Central memory CD8-positive, alpha-beta T cell (primary cell): Measurements from ENCODE around the gene CYLD.

ENCODE experiments used
- ATAC-seq: fragments of 150-1000 bp; cut with Tn5 transposase; replicated peaks from 2 replicates; pipeline ENCODE4 v1.10.0; 2022; ENCODE audit warnings: mild to moderate bottlenecking, moderate FRiP score, moderate number of reproducible peaks; ENCODE audit not compliant: poor library complexity, severe bottlenecking; ENCODE audit errors: extremely low read depth
- DNase-seq, 2 donors: peaks; one replicate each; pipeline ENCODE4 v3.0.0; 2021; ENCODE audit warnings: low spot score in 2 of 2
- H3K27ac Mint-ChIP-seq: one replicate; pipeline ENCODE4 v1.8.0; 2022; ENCODE audit warnings: low read depth, mild to moderate bottlenecking, moderate library complexity, mixed read lengths
- H3K27me3 Mint-ChIP-seq: one replicate; pipeline ENCODE4 v1.8.0; 2022; ENCODE audit warnings: mixed read lengths
- H3K36me3 Mint-ChIP-seq: one replicate; pipeline ENCODE4 v1.8.0; 2022; ENCODE audit warnings: mild to moderate bottlenecking, moderate library complexity, mixed read lengths; ENCODE audit not compliant: insufficient read depth
- H3K4me1 Mint-ChIP-seq: one replicate; pipeline ENCODE4 v1.8.0; 2022; ENCODE audit warnings: mixed read lengths
- H3K4me3 Mint-ChIP-seq: one replicate; pipeline ENCODE4 v1.8.0; 2022; ENCODE audit warnings: mild to moderate bottlenecking, moderate library complexity, mixed read lengths
- H3K9me3 Mint-ChIP-seq: one replicate; pipeline ENCODE4 v1.8.0; 2022; ENCODE audit warnings: mixed read lengths

The CYLD gene

DNA sequence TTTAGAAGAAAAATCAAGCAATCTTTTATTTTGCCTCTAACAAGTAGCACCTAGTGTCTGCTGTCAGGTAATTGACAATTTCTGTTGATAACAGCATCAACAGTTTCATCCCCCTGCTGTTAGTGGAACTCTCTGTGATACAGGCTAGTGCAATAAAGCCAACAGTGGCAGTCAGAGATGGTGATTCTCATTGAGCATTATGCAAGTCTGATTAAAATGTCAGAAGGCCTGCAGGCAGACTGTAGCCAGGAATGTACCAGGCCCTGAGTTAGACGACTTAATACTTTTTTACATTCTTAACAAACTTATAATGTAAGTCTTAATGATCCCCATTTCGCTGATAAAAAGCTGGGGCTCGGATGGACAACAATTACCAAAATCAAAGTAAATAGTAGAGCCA is 14.6 kb downstream of the CYLD start:
- no peaks in the 10 kb centered on the region for H3K27me3 Mint-ChIP-seq
- H3K9me3 Mint-ChIP-seq, result no peaks in the 10 kb centered on the region
- peaks cover 60% of the 10 kb centered on the region for H3K36me3 Mint-ChIP-seq
- no peak overlapping the region for H3K4me3 Mint-ChIP-seq
- DNase-seq (no peak), ATAC-seq (no peak)
- peaks cover 69% of the 10 kb centered on the region for H3K4me1 Mint-ChIP-seq
- no peak overlapping the region for H3K27ac Mint-ChIP-seq

DNA sequence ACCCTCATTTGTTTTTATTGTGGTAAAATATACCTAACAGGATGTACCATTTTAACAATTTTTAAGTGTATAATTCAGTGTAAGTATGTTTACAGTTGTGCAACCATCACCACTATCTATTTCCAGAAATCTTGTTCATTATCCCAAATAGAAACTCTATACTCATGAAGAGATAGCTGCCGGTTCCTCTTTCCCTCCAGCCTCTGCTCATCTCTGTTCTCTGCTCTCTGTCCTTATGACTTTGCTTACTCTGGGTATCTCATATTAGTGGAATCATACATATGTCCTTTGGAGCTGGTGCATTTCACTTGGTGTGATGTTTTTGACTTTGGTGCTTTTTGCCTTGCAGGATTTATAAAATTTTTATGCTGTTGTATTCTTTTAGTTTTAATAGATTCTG is 19.4 kb downstream of the CYLD start:
- peaks cover 83% of the 10 kb centered on the region for H3K4me1 Mint-ChIP-seq
- DNase-seq, result no peak
- peaks cover 5% of the 10 kb centered on the region for H3K9me3 Mint-ChIP-seq
- H3K4me3 Mint-ChIP-seq, result peak overlapping the region; percentile 28
- H3K27me3 Mint-ChIP-seq, result no peaks in the 10 kb centered on the region
- H3K36me3 Mint-ChIP-seq, result peaks cover 60% of the 10 kb centered on the region
- ATAC-seq, result peak; percentile 32
- no peak overlapping the region for H3K27ac Mint-ChIP-seq

DNA sequence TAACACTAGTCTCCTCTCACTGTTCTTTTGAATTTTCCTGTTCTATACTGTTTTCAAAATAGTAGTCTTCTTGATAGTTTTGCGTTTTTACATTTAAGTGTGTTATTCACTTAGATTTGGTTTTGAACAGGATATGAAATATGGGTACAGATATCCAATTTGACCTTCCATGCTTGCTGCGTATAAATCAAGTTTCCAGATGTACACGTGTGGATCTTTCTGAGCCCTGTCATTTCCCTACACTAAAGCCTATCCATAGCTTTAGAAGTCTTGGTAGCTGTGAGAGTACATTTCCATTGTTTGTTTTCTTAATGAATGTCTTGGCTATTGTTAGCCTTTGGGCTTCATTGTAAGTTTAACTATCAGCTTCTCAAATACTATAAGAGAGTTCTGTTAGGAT is 20.4 kb downstream of the CYLD start:
- no peaks in the 10 kb centered on the region for H3K27me3 Mint-ChIP-seq
- peak overlapping the region; percentile 27 for H3K27ac Mint-ChIP-seq
- H3K4me1 Mint-ChIP-seq, result peaks cover 84% of the 10 kb centered on the region
- H3K9me3 Mint-ChIP-seq, result peaks cover 5% of the 10 kb centered on the region
- H3K4me3 Mint-ChIP-seq, result peak overlapping the region; percentile 28
- DNase-seq (no peak), ATAC-seq (no peak)
- peaks cover 59% of the 10 kb centered on the region for H3K36me3 Mint-ChIP-seq

DNA sequence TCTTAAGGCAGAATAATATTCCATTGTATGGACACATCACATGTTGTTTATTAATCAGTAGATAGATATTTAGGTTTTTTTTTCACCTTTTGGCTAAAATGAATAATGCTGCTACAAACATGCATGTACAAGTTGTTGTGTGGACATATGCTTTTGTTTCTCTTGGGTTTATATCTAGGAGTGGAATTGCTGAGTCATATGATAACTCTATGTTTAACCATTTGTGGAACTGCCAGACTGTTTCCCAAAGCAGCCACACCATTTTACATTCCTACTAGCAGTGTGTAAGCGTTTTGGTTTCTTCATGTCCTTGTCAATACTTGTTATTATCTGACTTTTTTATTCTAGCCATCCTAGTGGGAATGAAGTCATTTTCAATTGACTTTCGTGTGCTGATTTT is 21.3 kb downstream of the CYLD start:
- Mint-ChIP-seq H3K27me3 (no peaks in the 10 kb centered on the region), H3K27ac (no peak overlapping the region), H3K4me3 (peak overlapping the region; percentile 41), H3K36me3 (peaks cover 55% of the 10 kb centered on the region), H3K9me3 (peaks cover 5% of the 10 kb centered on the region), H3K4me1 (peaks cover 83% of the 10 kb centered on the region)
- ATAC-seq (no peak), DNase-seq (no peak)

DNA sequence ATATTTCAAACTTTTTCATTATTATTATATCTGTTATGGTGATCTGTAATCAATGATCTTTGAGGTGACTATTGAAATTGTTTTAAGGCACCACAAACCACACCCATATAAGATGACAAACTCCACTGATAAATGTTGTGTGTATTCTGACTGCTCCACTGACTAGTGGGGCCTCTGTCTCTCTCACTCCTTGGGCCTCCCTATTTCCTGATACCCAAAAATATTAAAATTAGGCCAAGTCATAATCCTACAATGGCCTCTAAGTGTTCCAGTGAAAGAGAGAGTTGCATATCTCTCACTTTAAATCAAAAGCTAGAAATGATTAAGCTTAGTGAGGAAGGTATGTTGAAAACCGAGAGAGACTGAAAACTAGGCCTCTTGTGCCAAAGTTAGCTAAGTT is 23.4 kb downstream of the CYLD start:
- Mint-ChIP-seq H3K4me3 (peak overlapping the region; percentile 31), H3K27me3 (no peaks in the 10 kb centered on the region), H3K27ac (peak overlapping the region; percentile 38), H3K9me3 (peaks cover 5% of the 10 kb centered on the region), H3K4me1 (peaks cover 82% of the 10 kb centered on the region), H3K36me3 (peaks cover 58% of the 10 kb centered on the region)
- no peak for DNase-seq
- ATAC-seq, result no peak

DNA sequence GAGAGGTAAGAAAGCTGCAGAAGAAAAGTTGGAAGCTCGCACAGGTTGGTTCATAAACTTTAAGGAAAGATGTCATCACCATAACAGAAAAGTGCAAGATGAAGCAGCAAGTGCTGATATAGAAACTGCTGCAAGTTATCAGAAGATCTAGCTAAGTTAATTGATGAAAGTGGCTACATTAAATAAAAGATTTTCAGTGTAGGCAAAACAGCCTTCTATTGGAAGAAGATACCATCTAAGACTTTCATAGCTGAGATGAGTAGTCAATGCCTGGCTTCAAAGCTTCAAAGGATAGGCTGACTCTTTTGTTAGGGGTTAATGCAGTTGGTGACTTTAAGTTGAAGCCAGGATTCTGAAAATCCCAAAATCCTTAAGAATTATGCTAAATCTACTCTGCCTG is 24.0 kb downstream of the CYLD start:
- DNase-seq (no peak), ATAC-seq (no peak)
- Mint-ChIP-seq H3K4me1 (peaks cover 76% of the 10 kb centered on the region), H3K4me3 (peak overlapping the region; percentile 31), H3K36me3 (peaks cover 58% of the 10 kb centered on the region), H3K27ac (peak overlapping the region; percentile 38), H3K27me3 (no peaks in the 10 kb centered on the region), H3K9me3 (peaks cover 5% of the 10 kb centered on the region)

DNA sequence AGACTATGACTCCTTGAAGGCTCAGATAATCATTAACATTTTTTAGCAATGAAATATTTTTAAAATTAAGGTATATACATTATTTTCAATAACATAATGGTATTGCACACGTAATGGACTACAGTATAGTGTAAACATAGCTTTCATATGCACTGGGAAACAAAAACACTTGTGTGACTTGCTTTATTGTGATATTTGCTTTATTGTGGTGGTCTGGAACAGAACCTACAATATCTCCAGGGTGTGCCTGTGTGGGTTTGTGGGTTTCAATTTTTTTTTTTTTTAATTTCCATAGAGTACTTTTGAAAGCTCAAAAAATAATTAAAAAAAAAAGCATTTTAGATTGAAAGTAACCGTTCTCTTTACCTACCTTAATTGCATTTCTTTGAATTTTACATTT is 25.3 kb downstream of the CYLD start:
- ATAC-seq, result no peak
- H3K4me1 Mint-ChIP-seq, result peaks cover 71% of the 10 kb centered on the region

DNA sequence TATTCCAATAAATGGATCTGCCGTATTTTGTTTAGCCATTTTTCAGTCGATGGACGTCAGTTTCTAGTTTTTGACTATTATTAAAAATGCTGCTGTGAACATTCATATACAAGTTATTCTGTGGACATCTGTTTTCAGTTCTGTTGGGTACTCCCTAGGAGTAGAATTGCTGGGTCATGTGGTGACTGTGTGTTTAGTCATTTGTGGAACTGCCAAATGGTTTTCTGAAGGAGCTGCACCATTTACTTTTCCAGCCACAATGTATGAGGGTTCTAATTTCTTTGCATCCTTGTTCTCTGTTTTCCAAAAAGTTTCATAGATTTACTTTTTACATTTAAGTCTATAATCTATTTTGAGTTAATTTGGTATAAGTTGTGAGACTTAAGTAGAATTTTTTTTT is 29.5 kb downstream of the CYLD start:
- H3K27ac Mint-ChIP-seq, result no peak overlapping the region
- H3K4me3 Mint-ChIP-seq, result no peak overlapping the region
- peaks cover 57% of the 10 kb centered on the region for H3K4me1 Mint-ChIP-seq
- no peaks in the 10 kb centered on the region for H3K9me3 Mint-ChIP-seq
- H3K27me3 Mint-ChIP-seq, result no peaks in the 10 kb centered on the region
- peaks cover 36% of the 10 kb centered on the region for H3K36me3 Mint-ChIP-seq
- ATAC-seq (no peak), DNase-seq (no peak)

More for the DNA sequence above, 25.3 kb downstream of the CYLD start:
- Mint-ChIP-seq H3K4me3 (no peak overlapping the region), H3K27me3 (no peaks in the 10 kb centered on the region), H3K27ac (peak overlapping the region; percentile 53), H3K36me3 (peaks cover 51% of the 10 kb centered on the region), H3K9me3 (peaks cover 5% of the 10 kb centered on the region)
- DNase-seq, result no peak

DNA sequence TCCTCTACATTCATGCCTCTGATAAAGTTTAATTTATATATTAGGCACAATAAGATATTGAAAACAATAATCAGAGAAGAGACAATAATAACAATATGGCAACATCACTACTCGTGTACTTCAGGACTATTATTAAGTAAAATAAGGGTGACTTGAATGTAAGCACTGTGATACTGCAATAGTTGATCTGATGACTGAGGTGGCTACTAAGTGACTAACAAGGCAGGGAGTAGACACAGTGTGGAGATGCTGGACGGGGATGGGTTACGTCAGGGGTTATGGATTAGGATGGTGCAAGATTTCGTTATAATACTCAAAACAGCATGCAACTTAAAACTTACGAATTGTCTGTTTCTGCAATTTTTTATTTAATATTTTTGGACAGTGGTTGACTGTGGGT is 32.5 kb downstream of the CYLD start:
- no peaks in the 10 kb centered on the region for H3K27me3 Mint-ChIP-seq
- no peak overlapping the region for H3K4me3 Mint-ChIP-seq
- peaks cover 51% of the 10 kb centered on the region for H3K4me1 Mint-ChIP-seq
- H3K36me3 Mint-ChIP-seq, result peaks cover 43% of the 10 kb centered on the region
- no peak for DNase-seq
- H3K27ac Mint-ChIP-seq, result no peak overlapping the region
- ATAC-seq, result no peak
- no peaks in the 10 kb centered on the region for H3K9me3 Mint-ChIP-seq

DNA sequence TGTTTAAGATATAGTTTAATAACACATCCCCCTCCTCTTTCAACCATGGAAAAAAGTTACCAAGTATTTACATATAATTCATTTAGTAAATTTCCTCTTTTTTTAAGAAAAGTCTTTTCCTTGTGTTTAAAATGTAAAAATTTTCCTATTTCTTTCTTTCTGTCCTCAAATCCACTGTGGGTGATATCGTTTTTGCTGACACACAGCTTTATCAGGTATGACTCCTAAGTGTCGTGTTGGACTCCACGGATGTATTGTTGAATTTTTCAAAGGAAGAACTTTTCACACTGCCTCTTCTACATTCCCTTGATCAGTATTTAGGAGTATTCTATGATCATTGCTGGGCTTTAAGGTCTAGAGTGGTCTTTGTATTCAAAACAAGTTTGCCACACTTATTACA is 33.1 kb downstream of the CYLD start:
- ATAC-seq, result no peak
- peaks cover 46% of the 10 kb centered on the region for H3K36me3 Mint-ChIP-seq
- peak overlapping the region; percentile 30 for H3K27ac Mint-ChIP-seq
- H3K27me3 Mint-ChIP-seq, result no peaks in the 10 kb centered on the region
- H3K4me3 Mint-ChIP-seq, result no peak overlapping the region
- H3K9me3 Mint-ChIP-seq, result no peaks in the 10 kb centered on the region
- DNase-seq, result no peak
- H3K4me1 Mint-ChIP-seq, result peaks cover 48% of the 10 kb centered on the region

DNA sequence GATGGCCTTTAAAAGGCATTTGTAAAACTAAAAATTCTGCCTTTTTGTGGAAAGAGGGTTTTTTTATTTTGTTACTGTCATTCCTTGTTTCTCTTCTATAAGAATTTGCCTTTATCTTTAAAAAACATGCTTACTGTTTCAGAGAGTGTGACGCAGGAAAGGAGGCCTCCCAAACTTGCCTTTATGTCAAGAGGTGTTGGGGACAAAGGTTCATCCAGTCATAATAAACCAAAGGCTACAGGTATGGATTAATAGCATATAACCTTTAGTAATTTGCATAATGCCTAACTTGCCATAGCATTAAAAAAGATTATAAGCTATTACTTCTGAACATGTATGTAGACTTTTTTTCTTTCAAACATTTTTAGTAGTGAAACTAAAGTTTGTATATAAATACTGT is 34.2 kb downstream of the CYLD start:
- DNase-seq (no peak), ATAC-seq (no peak)
- Mint-ChIP-seq H3K4me3 (no peak overlapping the region), H3K27me3 (no peaks in the 10 kb centered on the region), H3K4me1 (peaks cover 58% of the 10 kb centered on the region), H3K9me3 (no peaks in the 10 kb centered on the region), H3K36me3 (peaks cover 52% of the 10 kb centered on the region), H3K27ac (no peak overlapping the region)

DNA sequence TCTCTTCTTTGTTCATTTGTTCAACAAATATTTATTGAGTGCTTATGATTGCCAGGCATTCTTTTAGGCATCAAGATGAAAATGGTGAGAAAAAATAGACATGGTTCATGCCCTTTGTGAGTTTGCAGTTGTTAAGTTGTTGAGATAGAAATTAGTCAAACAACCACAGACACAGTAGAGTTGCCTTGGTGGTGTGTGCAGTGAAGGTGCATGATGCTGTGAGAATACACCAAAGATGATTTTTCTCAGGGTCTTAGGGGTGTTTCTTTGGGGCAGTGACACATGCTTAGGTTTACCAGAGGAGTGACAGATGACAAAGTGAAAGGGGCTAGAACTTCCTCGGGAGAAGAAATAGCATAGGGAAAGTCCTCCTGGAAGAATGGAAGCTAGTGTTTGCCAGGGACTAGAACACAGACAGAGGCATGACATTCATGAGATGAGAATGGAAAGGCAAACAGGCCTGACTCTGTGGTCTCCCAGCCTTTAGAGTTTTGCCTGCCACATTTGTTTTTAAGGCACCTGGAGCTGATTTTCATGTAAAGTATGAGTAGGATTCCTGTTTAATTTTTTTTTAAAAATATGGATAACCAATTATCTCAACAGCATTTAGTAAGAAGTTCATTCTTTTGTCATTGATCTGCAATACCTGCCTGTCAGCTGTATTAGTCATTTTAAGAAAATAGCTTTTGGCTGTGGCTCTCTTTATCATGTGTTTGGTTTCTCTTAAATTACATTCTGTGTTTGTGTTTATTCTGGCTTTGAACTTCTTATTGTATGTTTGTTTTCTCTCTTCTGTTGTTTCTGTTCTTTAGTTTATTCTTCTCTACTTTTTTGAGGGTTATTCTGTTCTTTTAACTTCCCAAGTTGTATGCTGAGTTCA is 36.6 kb downstream of the CYLD start:
- H3K9me3 Mint-ChIP-seq, result no peaks in the 10 kb centered on the region
- no peak for DNase-seq
- no peaks in the 10 kb centered on the region for H3K27me3 Mint-ChIP-seq
- no peak for ATAC-seq
- H3K4me3 Mint-ChIP-seq, result no peak overlapping the region
- peaks cover 55% of the 10 kb centered on the region for H3K4me1 Mint-ChIP-seq
- peaks cover 66% of the 10 kb centered on the region for H3K36me3 Mint-ChIP-seq
- peak overlapping the region; percentile 52 for H3K27ac Mint-ChIP-seq

DNA sequence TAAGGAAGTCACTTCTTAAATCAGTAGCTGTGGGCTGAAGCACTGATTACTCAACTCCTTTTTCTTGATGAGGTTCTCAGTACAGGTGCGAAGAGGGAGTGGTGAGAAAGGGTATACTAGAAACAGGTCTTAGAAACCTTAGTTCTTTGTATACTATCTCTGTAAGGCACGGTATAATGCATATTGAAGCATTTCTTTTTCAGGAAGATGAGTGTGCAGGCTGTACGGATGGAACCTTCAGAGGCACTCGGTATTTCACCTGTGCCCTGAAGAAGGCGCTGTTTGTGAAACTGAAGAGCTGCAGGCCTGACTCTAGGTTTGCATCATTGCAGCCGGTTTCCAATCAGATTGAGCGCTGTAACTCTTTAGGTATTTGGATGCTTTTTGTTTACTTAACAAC is 39.2 kb downstream of the CYLD start:
- Mint-ChIP-seq H3K27me3 (no peaks in the 10 kb centered on the region), H3K27ac (peak overlapping the region; percentile 74), H3K36me3 (peaks cover 78% of the 10 kb centered on the region), H3K9me3 (no peaks in the 10 kb centered on the region), H3K4me3 (peak overlapping the region; percentile 57), H3K4me1 (peaks cover 36% of the 10 kb centered on the region)
- DNase-seq, result no peak
- ATAC-seq, result peak; percentile 74
